Ovary (tissue), 3 donors: ENCODE measurements around the gene ENOSF1.

ENCODE experiments used
- CTCF ChIP-seq, 3 donors: fragments of 450-650 bp in 2 of 3; fragments of 200-600 bp in 1 of 3; IDR thresholded peaks; one replicate each; pipeline versions ENCODE4 v1.5.1 to v1.8.0; 2016 to 2022; ENCODE audit warnings: antibody characterized with exemption in 3 of 3, mild to moderate bottlenecking in 1 of 3
- EP300 ChIP-seq: sonication (generic); formaldehyde crosslinking; IDR thresholded peaks from one replicate; pipeline ENCODE4 v1.6.1; 2017; ENCODE audit warnings: antibody characterized with exemption
- POLR2A ChIP-seq: fragments of 450-650 bp; IDR thresholded peaks from one replicate; pipeline ENCODE4 v1.6.1; 2017; ENCODE audit warnings: antibody characterized with exemption, mild to moderate bottlenecking, moderate library complexity
- donor health status: DM: no; HTN: no; CAD: no.

GRCh38 chr18:670522-670921, 41.9 kb downstream of the ENOSF1 start:
- TF ChIP-seq POLR2A, result no peak
- TF ChIP-seq CTCF (IDR thresholded peaks at IDR 0.05), result no peak
- no peak for TF ChIP-seq EP300
